Stimulated activated CD4-positive, alpha-beta T cell treated with anti-CD3 and anti-CD28 coated beads, Interleukin-1b, Interleukin-23, amount 100 ng/mL, for 4 hours (primary cell): ENCODE data around the gene CIAO3.

Experiments used
- DNase-seq, 2 donors: peaks; one replicate each; pipeline ENCODE4 v3.0.0-alpha.2; 2020; ENCODE audit warnings: low read depth in 2 of 2

The CIAO3 gene

GRCh38 chr16:740764-741505 lies at the start of gene CIAO3:
Gene CIAO3 (minus strand): TSS chr16:740997. CDS start chr16:740985, 12 bp downstream.
- DNase-seq = peak; percentile 90 to 92

DNA sequence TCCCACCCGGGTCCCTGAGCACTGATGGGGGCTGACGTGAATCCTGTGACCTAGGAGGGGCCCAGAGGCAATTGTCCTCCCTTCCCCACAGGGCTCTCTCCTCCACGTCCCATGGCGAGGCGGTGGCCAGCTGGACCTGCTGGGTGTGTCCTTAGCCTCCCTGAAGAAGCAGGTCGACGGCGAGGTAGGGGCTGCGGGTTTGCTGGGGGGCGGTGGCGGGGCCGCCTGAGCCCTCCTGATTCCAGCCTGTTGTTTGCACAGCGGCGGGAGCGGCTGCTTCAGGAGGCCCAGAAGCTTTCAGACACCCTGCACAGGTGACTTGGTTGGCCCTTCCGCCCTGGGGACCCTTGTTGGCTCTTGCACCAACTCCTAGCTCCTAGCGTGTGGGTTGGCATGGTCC lies 49.3 kb upstream of the CIAO3 start:
- DNase-seq = no peak

DNA sequence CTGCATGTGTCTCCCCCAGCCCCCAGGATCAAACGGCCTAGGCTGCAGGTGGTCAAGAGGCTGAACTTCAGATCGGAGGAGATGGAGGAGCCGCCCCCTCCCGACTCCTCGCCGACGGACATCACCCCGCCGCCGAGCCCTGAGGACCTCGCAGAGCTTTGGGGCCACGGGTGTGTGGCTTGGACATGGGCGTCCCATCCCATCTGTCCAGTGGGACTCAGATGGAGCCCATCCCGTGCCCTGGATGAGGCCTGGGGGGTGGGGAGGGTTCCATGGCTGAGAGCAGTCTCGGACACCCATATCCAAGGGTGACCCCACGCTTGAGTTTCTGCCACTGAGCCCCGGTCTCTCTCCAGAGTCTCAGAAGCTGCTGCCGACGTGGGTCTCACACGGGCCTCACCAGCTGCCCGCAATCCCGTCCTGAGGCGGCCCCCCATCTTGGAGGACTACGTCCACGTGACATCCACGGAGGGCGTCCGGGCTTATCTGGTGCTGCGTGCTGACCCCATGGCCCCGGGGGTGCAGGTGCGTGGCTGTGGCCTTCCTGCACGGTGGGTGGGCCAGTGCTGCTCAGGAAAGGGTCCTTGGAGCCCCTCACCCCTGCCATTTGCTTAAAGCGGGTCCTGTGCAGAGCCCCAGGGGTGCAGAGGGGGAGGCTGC lies 48.5 kb upstream of the CIAO3 start:
- DNase-seq = no peak

DNA sequence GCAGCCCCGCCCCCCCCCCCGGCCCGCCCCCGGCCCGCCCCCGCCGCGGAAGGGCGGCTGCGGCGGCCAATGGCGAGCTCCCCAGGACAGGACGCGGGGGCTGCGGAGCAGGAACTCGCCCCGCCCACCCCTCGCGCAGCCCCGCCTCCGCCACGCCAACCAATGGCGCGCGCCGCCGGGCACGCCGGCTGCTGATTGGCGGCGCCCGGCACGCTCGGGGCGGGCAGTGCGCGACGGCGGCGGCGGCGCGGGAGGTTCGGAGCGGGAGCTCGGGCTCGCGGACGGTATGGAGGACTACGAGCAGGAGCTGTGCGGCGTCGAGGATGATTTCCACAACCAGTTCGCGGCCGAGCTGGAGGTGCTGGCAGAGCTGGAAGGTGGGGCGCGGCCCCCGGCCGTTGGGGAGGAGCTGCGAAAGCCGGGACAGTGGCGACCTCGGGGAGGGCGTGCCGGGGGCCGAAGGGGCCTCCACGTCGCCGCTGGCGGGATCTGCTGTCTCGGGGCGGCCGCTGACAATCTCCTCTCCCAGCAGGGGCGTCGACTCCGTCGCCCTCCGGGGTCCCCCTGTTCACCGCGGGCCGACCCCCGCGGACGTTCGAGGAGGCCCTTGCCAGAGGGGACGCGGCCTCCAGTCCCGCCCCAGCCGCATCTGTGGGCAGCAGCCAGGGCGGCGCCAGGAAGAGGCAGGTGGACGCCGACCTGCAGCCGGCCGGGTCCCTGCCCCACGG lies 47.8 kb upstream of the CIAO3 start, which contains the start of gene CHTF18:
TSS of gene CHTF18 (plus strand) at position 222 of the 728 bp plus-strand sequence. CDS start at position 287, 65 bp downstream.
- peak; percentile 90 to 95 for DNase-seq

DNA sequence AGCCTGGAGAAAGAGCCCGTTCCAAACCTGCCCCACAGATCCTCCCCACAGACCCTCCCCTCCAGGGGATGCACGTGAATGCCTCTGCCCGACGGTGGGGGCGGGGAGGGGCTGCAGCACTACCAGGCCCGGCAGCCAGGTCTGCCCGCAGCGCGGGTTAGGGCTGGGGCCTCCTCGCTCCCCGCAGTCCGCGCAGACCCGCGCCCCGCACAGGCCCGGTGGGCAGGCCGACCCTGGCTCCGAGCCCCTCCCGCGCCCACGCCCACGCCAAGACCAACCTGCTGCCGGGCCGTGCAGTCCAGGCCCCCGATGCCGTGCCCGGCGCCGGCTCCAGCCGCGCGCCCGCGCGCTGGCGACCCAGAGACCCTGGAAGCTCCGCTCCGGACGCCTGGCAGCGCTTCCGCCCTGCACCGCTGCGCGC lies 47.2 kb upstream of the CIAO3 start, which contains the start of gene RPUSD1:
TSS of gene RPUSD1 (minus strand) at position 404 of the 421 bp plus-strand sequence. CDS start 644 bp downstream, outside the sequence.
- no peak for DNase-seq

GRCh38 chr16:787321-787966 lies 46.6 kb upstream of the CIAO3 start:
- DNase-seq = no peak

DNA sequence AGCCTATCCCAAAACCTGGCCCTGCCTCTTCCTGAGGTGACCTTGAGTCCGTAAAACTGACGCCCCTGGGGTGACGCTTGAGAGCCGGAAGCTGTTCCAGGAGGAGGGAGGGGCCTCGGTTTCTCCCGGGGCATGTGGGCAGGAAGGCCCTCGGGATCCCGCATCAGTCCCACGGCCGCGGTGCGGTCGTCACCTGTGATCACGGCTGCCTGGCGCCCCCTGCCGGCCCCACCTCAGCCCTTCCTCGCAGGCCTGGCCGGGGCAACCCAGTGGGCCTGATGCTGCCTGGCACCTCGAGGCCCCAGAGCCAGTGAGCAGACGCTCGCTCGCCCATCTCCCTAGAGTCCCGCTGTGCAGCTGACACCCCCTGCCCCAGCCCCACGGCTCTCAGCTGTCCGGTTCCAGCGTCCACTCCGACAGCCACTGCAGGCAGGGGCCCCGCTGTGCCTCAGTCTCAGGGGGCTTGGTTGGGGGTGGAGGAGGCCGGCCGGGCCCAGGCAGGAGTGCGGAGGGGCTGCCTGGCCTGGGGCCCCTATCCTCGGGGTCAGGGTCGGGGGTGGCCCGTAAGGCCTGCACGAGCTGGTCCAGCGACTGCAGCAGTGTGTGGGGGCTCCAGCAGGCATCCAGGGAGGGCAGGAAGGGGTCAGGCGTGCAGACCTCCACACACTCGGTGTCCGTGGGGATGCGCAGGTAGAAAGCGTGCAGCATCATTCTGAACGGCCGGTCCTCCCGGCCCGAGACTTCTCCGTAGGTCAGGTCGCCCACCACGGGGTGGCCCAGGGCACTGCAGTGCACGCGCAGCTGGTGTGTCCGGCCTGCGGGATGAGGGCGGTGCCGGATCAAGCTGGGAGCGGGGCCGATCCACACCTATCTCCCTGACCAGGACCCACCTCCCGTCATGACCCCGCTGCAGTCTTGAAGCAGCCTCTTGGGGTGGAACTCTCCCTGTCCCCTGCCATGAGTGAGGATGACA lies 45.1 kb upstream of the CIAO3 start:
- DNase-seq = peak; percentile 71 to 77

DNA sequence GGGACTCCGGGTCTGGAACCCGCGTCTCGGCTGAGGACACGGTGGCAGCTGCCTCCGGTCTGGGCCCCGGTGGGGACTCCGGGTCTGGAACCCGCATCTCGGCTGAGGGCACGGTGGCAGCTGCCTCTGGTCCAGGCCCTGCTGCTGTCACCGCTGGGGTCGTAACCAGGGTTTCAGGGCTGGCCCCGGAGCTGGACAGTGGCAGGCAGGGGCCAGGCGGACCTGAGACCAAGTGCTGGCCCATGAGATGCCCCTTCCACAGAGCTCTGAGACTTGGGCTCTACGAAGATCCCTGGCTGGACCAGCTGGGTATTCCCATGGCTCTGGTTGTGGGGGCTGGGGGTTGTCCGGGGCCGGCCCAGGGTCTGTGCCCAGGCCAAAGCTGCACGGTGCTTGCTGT lies 43.6 kb upstream of the CIAO3 start:
- no peak for DNase-seq

- no peak for DNase-seq
Observed at GRCh38 chr16:783404-784161, 42.8 kb upstream of the CIAO3 start.

DNA sequence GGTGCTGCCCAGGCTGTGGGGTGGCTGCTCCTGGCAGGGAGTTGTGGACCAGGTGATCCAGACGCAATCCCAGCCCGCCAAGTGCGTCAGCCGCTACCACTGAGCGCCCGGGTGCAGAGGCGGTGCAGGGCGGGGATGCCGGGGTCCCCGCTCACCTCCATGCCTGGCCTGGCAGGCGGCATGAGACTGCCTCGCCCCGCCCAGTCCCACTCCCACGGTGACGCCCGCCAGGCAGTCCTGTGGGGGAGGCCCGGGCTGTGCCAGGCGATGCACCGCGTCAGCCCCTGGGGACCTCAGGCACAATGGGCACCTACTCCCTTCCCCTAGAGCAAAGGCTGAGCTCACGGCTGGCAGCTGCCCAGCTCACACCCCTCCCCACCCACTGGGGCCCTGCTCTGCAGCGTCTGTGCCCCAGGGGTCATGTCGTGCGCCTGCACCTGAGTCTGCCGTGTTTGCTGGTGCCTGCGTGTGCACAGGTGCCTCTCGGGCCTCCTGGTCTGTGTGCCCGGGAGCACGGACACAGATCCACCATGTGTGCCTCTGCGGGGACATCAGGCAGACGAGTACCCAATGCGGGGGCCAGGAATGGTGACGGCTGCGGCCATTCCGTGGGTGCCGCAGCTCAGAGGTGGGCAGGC lies 42.1 kb upstream of the CIAO3 start:
- no peak for DNase-seq

GRCh38 chr16:782258-782657 lies 41.5 kb upstream of the CIAO3 start:
- DNase-seq = no peak

DNA sequence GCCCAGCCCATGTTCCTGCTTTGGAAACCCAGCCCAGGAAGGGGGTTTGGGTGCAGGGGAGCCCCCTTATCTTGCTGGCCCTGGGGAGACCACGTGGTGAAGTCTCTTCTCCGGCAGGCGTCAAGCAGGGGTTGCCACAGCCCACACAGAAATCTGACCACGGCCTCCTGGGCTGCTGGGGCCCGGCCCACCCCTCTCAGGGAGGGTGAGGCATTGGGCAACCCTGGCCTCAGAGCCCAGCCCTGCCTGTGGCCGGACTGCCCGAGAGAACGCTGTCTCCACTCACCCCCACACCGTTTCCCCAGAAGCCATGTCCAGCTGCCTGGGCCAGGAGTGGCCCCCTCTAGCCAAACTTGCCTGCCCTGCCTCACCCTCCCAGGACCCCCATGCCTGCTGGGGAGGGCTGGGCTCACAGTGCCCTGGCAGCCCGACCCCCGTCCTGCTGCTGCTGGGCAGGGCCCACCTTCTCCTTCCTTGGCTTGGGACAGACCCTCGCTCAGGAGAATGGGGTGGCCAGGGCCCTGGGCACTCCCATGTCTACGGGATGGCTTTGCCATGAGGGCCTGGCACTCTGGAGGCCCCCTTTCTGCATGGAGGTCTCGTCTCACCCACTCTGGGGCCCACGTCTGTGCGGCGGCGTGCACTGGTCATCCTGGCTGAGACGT lies 40.7 kb upstream of the CIAO3 start:
- no peak for DNase-seq

- no peak for DNase-seq
Observed at GRCh38 chr16:780296-780695, 39.5 kb upstream of the CIAO3 start.

DNA sequence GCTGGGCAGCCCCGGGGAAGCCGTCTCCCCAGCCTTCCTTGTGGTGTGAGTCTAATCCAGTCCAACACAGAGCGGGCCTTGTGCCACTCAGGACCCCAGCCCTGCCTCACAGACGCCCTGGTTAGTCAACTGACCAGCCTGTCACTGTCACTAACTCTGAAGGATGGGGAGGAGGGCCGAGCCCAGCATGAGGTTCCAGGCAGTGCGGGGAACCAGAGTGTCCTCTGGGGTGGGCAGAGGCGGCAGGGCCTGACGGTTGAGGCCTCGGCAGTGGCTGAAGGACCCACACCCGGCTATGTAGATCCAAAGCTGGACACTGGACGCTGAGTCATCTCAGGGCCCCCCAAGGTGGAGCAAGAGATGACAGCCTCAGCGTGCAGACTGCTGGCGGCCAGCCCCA lies 38.8 kb upstream of the CIAO3 start:
- no peak for DNase-seq

- DNase-seq = no peak
Observed at GRCh38 chr16:778909-779527, 38.2 kb upstream of the CIAO3 start.

GRCh38 chr16:778447-778846 lies 37.6 kb upstream of the CIAO3 start:
- no peak for DNase-seq

DNA sequence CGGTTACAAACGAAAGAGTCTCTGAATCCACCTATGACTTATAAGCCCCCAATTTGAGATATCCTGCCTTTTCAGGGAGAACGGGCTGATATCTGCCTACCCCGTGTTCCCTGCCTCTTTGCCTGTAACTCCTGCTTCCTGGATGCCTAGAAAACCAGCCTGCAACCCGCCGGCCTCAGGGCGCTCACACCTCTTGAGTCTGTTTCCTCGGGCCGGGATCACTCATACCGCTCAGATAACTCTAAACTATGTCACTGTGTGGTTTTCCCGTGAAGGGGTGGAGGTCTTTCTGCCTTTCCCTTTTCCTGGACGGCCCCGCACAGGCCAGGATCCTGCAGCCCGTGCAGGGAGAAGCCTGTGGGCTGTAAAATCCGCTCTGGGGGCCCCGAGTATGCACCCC lies 37.0 kb upstream of the CIAO3 start:
- no peak for DNase-seq

- no peak for DNase-seq
Observed at GRCh38 chr16:776824-777223, 36.0 kb upstream of the CIAO3 start.
